Fibroblast of the aortic adventitia (primary cell): ENCODE measurements around the gene F10. TPM values are rescaled to one million over a fixed set of nuclear protein-coding genes. Genes with fewer than 3 reads are reported as not detected.

ENCODE experiments used
- DNase-seq: peaks from one replicate; pipeline ENCODE4 v3.0.0-alpha.2; 2010; ENCODE audit warnings: low read depth
- H3K4me3 ChIP-seq: 2 replicates; pipeline ENCODE4 v1.5.1; 2011; ENCODE audit warnings: low read depth, mild to moderate bottlenecking, control low read depth, low read length, moderate library complexity
- CTCF ChIP-seq: IDR thresholded peaks from 2 replicates; pipeline ENCODE4 v1.5.1; 2011; ENCODE audit warnings: mild to moderate bottlenecking, low read length, control low read depth, inconsistent platforms; ENCODE audit not compliant: insufficient read depth
- total RNA-seq: library from RNA; depleted of rRNA; stranded (reverse); fragments of >200 nt; gene quantifications from 2 replicates; pipeline ENCODE4 v1.2.3, GENCODE V29; 2012; ENCODE audit warnings: low replicate concordance

F10 gene
- total RNA-seq, 1 donor, result 12.6 TPM

DNA sequence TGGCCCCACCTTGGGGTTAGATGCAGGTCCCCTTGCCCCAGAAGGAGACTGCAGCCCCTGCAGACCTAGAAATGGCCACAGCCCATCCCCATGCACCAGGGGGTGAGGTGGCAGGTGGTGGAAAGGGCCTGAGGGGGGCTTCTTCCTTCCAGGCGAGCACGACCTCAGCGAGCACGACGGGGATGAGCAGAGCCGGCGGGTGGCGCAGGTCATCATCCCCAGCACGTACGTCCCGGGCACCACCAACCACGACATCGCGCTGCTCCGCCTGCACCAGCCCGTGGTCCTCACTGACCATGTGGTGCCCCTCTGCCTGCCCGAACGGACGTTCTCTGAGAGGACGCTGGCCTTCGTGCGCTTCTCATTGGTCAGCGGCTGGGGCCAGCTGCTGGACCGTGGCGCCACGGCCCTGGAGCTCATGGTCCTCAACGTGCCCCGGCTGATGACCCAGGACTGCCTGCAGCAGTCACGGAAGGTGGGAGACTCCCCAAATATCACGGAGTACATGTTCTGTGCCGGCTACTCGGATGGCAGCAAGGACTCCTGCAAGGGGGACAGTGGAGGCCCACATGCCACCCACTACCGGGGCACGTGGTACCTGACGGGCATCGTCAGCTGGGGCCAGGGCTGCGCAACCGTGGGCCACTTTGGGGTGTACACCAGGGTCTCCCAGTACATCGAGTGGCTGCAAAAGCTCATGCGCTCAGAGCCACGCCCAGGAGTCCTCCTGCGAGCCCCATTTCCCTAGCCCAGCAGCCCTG lies 4.2 kb upstream of the F10 start:
- H3K4me3 ChIP-seq, result no peak overlapping the region
- no peak for DNase-seq
- TF ChIP-seq CTCF, result no peak

- no peak for TF ChIP-seq CTCF
- H3K4me3 ChIP-seq, result no peak overlapping the region
- no peak for DNase-seq
These were observed 3.3 kb upstream of the F10 start for GRCh38 chr13:113119166-113119821.

GRCh38 chr13:113119822-113120189 lies 2.8 kb upstream of the F10 start:
- no peak overlapping the region for H3K4me3 ChIP-seq
- no peak for TF ChIP-seq CTCF
- DNase-seq, result no peak

- no peak for TF ChIP-seq CTCF
- no peak for DNase-seq
These were observed 2.1 kb upstream of the F10 start for GRCh38 chr13:113120300-113121182.

GRCh38 chr13:113121183-113121927 lies 1.2 kb upstream of the F10 start:
- DNase-seq, result no peak
- no peak for TF ChIP-seq CTCF
- H3K4me3 ChIP-seq, result no peak overlapping the region

More at GRCh38 chr13:113120300-113121182, 2.1 kb upstream of the F10 start:
- no peak overlapping the region for H3K4me3 ChIP-seq

GRCh38 chr13:113121928-113122471 lies 599 bp upstream of the F10 start:
- DNase-seq, result no peak
- no peak for TF ChIP-seq CTCF
- no peak overlapping the region for H3K4me3 ChIP-seq
